ENCODE measurements around the gene ARHGEF7.
"Not testable (repeated sequence)": the region's sequence is repeated elsewhere in the genome, so short reads cannot be mapped to it uniquely, and the experiment has no call there.

ARHGEF7 gene

DNA sequence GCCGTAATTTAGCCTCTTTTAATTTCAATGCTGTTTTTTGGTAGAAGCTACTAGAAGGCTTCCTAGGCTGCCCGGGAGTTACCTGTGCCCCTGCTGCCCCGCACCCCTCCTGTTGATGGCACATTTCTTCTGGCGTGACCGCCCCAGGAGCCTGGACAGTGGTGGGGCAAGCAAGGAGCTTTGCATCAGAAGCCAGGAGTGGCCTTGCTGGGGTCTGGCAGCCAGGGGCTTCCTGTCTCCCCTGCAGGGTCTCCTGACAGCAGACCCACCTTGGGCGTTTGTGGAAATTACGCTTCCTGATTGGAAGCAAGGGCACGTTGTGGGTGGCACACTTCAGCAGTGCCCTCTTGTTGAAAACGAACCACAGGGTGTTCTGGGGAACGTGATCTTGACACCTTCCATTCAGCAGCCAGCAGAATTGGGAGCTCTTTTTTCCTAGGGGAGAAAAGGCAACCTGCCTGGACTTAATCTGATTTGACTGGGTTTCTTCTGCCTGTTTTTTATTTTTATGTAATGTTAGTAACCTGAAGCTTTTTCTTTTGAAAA, 115.3 kb downstream of the ARHGEF7 start:
- DNase-seq: no peak

DNA sequence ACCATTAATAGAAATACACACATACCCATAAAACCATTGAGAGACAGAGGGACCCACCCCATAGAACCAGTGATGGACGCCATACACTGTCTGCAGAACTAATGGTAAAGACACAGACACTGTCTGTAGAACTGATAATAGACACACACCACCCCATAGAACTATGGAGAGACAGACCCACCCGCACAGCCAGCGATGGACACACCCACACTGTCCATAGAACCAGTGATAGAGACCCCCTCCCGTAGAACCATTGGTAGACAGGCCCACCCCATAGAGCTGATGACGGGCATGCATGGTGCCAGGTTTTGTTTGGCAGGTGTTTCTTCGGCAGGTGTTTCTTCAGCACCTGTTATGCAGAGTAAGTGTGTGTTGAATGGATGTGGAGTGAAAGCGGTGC, 117.1 kb downstream of the ARHGEF7 start:
- no peak for DNase-seq

DNA sequence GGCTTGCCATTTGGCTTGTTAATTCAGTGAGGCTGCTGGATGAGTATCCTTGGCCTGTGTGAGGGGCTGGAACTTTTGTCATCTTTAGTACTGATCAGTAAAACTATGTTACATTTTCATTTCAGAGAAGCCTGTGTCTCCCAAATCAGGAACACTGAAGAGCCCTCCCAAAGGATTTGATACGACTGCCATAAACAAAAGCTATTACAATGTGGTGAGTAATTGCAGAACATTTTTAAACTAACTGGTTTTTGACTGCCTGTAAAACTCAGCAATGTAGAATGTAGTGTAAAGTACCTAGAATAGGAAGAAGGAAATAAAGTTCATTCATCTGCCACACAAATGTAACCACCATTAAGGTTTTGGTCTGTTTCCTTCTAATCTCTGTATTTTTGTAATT, 118.0 kb downstream of the ARHGEF7 start:
- DNase-seq: no peak

DNA sequence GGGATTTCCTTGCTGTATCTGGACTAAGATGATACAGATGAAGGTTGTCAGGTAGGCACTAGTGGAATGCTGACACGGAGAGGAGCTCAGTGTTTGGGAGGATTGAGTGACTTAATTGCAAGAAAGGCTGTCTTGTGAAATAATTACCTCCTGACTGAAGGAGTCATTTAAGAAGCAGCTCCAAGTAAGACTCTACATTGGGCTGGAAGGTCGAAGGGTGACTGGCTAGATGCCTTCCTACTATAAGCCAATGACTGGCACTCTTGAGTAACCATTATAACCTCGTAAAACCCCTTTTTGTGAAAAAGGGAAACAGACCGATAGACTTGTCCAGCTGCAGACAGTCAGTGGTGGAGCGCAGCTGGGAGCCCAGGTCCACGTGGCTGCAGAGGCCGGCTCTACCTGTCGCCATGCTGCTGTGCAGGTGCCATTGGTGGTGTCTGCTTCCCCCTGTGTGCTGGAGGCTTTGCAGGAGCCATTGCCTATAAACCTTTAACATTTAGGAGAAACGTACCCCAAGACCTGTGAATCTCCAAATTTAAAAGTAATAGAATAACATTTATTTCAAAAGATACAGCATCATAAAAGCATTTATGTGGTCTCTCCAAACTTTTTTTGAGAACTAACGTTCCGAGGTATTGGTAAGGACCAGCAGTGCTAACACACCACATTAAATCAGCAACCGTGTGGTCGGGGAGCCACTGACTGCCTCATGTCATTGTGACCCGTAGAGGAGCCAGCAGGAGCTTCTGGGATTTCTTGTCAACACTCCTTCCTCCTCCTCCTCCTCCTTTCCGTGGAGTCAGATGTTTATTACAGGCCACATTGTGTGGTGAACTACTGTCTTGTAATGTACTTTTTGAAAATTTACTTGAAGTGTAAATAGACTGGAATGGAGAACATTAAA, 124.9 kb downstream of the ARHGEF7 start:
- DNase-seq: no peak

DNA sequence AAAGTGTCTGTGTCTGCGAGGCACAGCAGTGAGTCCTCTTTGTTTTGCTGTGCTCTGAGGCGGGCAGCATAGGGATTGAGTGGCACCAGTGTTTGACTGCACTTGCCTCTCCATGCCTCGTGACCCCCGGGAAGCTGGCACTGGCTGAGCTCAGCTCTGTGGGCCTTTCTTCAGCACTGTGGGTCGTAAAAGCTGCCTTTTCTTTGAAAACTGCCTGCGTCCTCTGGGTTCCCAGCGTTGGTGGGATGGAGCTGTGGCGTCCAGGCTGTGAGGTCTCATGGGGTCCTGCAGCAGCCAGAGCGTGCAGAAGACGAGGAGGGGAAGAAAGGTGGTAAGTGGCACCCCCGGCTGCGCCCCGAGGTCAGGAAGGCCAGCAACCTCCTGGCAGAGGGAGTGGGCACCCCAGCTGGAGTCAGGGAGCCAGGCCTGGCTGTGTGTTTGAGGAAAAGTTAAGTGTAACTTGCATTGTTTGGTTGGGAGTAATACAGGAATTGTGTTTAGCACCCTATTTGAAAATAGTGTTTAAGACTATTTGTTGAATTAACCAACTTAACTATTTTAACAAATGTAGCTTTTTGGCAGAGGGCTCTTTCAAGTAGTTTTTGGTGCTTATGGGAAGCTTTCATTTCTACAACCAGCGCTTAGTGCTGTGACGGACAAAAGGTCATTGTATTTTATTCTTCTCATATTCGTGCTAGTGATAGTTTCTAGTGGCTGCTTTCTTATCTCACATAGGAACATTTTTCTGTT, 126.1 kb downstream of the ARHGEF7 start:
- no peak for DNase-seq

DNA sequence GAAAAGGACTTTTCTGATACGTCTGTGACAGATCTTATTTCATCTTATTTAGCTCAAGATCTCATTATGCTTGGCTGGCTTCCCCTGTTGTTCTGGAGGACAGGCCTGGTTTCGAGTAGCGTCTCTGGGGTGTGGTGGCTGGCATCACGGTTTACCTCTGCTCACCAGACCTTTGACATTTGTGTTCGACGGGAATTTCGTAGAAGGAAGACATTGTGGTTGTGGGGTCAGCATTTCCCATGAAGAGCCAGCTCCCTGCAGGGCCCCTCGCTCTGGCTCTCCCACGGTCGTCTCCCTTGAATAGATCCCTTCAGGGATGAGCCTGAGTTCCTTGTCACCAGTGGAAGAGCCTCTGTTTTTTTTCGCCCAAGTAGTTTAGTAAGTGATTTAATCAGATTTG, 126.8 kb downstream of the ARHGEF7 start:
- no peak for DNase-seq

DNA sequence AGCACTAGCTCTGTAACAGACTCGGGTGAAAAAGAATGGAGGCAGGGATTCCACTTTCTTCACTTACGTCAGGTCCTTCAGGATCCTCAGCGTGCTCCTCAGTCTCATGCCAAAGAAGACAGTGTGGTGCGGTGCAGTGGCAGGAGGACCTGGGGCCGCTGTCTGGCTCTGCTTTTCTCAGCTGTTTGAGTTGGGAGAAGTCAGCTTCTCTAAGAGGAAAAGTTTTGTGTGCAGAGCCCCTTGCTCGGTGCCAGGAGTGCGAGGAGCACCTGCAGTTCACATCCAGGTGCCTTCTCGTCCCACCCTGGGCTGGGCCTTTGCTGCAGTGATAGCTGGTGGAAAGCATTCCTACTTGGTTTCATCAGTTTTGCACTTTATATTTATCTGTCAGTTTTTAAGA, 127.5 kb downstream of the ARHGEF7 start:
- no peak for DNase-seq

DNA sequence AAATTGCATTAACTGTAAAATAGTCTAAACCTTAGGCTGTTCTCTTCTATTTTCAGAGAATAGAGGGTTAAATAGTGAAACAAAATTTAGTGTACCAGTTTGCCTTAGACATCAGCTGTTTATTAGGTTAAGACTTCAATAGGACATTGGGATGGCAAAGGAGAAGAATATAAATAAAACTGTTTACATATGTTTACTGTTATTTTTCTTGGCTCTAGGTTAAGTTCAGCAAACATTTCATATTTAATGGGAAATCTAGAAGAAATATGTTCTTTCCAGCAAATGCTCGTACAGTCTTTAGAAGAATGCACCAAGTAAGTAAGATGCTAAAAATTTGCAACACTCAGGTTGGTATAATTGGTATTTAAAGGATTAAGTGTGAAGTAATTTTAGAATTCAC, 128.9 kb downstream of the ARHGEF7 start:
- DNase-seq: no peak

DNA sequence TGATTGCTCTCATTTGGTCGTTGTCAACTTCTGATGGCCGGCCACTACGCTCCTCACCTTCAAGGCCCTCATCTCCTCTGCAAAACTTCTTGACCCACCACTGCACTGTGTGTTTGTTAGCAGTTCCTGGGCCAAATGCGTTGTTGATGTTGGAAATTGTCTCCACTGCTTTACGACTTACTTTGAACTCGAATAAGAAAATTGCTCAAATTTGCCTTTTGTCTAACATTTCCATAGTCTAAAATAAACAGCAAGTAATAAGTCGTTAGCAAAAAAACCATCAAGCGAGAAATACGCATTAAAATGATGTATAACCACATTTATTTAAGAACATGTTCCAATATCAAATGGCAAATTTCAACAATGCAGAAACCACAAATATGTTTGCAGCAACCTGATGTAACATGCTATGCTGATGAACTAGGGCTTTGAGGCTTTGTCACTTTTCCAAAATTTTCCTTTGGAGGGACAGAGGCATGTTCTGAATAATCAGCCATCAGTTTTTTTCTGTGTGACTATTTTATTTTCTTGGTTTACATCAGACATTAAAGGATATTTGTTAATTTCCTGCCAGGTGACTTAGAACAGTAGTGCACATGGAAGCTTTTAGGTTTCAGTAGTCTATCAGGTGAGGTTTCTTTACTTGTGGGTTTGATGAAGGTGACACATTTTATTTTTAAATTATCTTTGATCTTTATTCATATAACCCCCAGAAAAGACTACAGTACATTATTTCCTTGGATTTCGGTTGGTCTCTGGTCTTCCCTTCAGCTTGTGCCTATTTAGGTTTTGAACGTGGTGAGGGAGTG, 130.7 kb downstream of the ARHGEF7 start:
- no peak for DNase-seq

DNA sequence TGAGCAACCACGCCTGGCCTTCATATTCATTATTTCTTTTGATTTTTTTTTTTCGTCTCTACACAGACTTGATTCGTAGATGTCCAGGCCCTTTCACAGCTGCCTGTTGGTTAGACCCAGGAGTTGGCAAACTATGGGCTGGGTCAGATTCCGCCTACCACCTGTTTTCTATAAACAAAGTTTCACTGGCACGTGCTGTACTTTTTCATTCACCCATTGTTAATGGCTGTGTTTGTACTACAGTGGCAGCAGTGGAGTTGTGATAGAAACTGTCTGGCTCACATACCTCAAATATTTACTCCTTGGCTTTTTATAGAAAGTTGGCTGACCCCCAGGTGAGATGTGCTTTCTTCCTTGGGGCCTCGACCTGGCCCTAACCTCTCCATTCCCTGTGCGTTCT, 132.4 kb downstream of the ARHGEF7 start:
- no peak for DNase-seq

DNA sequence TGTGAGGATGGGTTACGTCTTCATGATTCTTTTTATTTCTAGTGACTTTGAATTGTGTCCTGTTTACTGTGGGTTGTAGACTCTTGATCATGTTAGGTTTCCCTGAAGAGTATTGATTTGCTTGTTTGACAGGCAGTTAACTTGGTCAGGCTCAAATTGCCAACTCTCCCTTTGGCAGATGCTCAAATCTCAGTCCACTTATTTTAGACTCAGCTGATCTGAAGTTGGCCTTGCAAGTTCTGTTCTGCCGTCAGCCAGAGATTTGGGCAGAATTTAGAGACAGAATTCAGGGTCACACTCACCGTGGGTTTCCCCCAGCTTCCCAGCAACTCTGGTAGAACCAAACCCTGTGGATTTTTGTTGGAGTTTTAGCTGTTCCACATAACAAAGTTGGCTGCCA, 133.7 kb downstream of the ARHGEF7 start:
- DNase-seq: no peak

DNA sequence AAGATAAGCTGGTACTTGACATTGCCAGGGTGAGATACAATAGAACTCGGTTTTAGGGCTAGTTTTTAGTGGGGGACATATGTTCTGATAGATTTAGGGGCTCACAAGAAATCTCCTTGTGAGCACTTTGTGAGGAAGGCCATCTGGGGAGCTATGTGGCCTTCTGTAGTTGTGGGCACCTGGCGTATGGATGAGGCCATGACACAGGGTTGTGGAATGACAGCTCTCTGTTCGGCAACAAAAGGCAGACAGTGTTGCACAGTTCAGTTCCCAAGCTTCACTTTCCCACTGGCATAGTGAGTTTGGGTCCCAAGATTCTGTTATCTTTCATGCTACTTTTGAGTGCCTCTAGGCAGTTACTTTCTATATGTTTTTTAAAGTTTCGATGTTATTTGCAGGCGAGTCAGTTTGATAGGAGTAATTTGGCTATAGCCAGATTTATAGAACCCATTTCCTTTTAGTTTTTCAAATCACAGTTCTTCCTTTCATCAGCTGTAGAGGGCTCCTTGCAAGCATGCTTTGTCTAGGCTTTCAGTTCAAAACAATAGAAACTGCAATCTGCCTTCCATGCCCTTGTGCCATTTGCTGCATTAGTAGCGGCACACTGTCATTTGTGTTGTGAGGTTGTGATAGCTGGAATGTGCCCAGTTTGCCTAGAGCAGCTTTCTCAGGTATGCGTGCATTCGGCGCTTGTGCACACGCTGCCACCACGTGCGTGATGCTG, 134.7 kb downstream of the ARHGEF7 start:
- DNase-seq: no peak

DNA sequence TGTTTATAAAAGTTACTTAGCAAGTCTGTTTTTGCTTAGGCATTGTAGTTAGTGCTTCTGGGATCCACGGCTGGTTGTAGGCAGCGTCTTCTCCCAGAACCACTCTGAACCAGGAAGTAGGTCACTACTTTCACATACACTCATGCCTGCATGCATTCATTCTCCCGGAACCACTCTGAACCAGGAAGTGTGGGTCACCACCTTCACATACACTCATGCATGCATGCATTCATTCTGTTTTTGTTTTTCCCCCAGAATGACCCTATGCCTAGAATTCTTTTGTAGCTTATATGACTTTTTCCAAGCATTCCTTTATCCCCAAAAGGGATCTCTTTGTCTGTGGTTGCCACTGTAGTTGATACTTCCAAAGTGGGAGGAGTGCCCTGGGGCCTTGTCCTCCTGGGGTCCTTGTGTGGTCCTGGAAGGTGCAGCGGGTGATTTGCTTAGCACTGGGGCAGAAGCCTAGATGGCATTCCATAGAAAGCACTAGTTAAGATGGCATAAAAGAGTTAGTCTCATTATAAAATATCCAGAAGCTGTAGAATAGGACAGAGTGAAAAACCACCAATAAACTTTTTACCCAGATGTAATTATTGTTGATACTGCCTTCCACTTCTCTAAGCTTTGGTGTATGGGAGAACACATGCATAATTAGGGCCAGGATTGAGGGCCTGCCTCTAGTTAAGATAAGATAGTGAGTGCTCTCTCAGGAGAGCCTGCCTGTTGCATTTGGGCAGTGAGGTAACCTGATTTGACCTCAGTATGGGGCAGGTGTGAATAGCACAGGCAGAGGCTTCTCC, 136.7 kb downstream of the ARHGEF7 start:
- no peak for DNase-seq

DNA sequence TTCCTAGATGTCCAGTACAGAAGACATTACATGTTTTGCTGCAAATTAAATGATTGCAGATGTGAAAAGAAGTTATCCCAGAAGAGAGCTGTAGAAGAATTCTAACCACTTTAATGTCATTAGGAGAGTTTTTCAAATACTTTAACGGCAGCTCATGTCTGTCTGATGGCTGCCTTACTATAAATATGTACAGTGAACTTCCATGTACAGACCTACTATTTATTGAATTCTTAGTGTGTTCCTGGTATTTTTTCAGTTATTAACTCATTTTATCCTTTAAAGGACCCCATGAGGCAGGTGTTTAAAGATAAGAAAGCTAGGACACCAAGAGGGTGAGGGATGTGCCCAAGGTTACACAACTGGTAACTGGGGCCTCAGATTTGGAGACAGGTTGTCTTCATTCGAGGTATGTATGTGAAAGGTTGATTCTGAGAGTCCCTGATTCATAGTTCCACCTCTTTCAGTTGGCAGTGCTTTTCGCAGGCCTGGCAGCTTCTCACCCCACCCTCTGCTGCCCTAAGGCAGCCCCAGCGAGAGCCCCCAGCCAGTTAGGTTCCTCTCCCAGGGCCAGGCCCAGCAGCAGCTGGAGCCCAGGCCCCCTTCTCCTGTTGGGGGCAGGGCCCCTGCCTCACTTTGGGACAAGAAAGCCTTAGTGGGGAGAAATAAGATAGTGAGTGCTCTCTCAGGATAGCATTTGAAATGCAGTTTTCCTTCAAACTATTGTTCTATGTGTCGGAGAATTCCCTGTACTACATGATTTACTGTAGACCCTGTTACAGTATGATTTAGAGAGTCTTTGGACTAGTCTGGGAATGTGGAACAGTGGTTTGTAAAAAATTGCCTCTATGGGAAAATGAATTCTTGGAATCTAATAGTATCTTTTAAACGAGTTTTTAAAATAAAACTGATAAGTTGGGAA, 137.6 kb downstream of the ARHGEF7 start:
- DNase-seq: no peak

DNA sequence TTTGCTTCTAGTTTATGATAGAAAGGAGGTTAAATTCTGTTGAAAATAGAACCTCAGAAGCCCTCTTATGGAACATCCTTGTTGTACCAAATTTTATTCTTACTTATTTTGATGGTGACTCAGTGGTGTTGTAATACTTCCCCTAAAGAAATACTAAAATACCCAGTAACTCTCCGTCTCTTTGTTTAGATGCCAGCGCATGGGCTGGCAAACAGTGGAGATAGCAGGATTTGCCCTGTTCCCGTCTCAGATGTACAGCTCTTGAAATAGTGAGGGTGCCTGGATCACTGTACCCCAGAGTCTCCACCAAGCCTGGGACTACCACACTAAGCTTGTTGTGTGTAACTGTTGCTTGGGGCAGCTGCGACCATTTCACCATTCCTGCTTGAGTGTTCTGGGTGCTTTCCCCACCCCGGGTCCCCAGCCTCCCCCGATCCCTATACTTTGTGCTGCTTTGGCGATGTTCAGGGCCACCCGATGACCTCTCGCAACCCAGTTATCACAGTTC, 138.3 kb downstream of the ARHGEF7 start:
- DNase-seq: no peak

DNA sequence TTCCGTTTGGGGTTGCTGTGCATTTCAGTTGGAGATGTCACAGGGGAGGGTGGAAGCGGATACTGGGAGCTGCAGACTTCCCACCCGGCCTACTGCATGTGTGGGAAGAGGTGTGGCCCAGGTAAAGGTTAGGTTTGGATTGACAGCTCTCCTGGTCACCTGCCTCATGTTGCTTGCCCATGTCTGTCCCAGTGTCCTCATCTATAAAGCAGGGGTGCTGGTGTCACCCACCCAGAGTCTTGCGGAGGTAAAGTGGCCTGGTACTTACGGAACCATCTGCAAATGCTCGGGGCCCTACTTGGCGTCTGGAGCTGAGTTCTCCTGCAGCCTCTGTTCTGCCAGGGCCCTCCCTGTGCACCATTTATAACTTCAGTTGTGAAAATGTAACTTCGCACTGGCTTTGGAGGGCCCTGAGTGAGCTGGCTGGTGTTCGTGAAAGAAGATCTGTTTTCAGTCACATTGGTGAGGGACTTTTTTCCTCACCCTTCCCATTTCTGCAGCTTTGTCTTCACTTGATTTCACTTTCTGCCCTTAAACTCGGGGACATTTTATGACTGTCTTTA, 140.2 kb downstream of the ARHGEF7 start:
- no peak for DNase-seq

DNA sequence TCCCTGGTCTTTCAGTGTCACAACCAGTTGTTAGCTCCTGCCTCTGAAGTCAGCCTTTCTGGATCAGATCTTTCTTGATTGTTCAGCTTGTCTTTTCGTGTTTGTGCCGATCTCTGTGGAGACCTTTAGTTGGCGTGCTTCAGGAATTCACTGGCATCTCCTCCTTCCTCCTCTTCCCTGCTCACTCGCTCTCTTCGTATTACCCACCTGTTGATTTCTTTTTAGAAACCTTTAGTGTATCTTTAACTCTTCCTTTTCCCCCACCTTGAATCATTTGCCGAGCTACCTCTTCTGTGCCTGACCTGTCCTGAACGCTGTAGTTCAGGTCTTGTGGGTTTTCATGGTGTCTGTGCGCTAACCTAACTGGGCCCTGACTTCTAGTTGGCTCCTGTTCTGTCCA, 141.3 kb downstream of the ARHGEF7 start:
- no peak for DNase-seq

DNA sequence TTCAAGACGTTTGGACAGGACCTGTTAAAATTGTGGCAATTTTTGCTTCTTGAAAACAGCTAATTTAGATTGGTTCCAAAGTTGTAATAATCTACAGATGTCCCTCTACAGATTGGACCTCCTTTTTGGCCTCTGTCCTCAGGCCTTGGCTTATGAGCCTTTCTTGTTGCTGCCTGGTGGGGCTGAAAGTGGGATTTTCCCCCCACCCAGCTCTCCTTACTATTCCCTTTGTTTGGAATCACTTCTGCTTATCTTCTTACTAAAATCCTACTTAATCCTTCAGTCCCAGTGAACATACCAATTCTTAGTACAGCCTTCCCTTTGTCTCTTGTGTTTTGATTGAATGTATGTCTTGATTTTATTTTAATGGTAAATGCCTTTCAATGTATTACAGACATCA, 141.8 kb downstream of the ARHGEF7 start:
- DNase-seq: no peak

DNA sequence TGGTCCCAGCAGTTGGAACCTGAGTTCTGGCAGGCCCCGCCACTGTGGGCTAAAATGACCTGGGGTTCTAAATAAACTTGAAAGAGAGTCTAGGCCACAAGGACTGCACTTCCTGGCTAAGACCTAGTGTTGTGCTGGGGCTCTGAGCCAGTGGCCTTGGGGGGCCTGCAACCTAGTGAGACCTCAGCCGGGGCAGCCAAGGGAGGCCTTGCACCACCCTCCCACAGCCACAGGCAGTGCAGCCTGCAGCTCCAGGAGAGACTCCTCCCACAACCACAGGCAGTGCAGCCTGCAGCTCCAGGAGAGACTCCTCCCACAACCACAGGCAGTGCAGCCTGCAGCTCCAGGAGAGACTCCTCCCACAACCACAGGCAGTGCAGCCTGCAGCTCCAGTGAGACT, 142.8 kb downstream of the ARHGEF7 start:
- not testable (repeated sequence) for DNase-seq

DNA sequence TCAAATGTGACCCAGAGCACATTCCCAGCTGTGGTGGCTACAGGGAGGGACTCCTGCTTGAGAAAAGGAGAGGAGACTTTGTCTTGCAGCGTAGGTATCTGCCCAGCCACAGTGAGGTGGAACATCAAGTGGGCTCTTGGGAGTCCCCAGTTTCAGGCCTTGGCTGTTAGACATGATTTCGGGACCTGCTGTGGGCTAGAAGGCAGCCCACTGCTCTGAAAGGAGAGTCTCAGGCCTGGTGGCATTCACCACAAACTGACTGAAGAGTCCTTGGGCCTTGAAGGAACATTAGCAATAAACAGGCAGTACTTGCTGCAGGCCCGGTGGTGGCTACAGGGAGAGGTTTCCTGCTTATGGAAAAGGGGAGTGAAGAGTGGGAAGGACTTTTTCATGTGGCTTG, 143.5 kb downstream of the ARHGEF7 start:
- no peak for DNase-seq

Data from CD4-positive, alpha-beta T cell treated with Interleukin-17A for 1 hour (primary cell).